ENCODE data around the gene CGNL1. TPM values are rescaled to one million over a fixed set of nuclear protein-coding genes. Genes with fewer than 3 reads are reported as not detected.
A peak's percentile ranks its signal among the peaks of the same experiment; 100 is the strongest.

The CGNL1 gene
- total RNA-seq, 1 experiment from 2014 or later = 0.43 TPM

GRCh38 chr15:57423599-57424140, 47.4 kb downstream of the CGNL1 start:
- DNase-seq (ENCODE audit: low spot score) = no peak

GRCh38 chr15:57424628-57425405, 48.5 kb downstream of the CGNL1 start:
- no peak for DNase-seq (ENCODE audit: low spot score)

GRCh38 chr15:57425842-57426241, 49.5 kb downstream of the CGNL1 start:
- no peak for DNase-seq (ENCODE audit: low spot score)

- peak; percentile 19 for DNase-seq (ENCODE audit: low spot score)
Observed at GRCh38 chr15:57427367-57427821, 51.1 kb downstream of the CGNL1 start.

GRCh38 chr15:57432141-57432741, 55.9 kb downstream of the CGNL1 start:
- no peak for DNase-seq (ENCODE audit: low spot score)

- DNase-seq (ENCODE audit: low spot score) = no peak
Observed at GRCh38 chr15:57436166-57436565, 59.9 kb downstream of the CGNL1 start.

- no peak for DNase-seq (ENCODE audit: low spot score)
Observed at GRCh38 chr15:57436961-57437360, 60.7 kb downstream of the CGNL1 start.

- DNase-seq (ENCODE audit: low spot score) = no peak
Observed at GRCh38 chr15:57437564-57437963, 61.3 kb downstream of the CGNL1 start.

- DNase-seq (ENCODE audit: low spot score) = no peak
Observed at GRCh38 chr15:57438166-57438565, 61.9 kb downstream of the CGNL1 start.

- DNase-seq (ENCODE audit: low spot score) = no peak
Observed at GRCh38 chr15:57439128-57440027, 63.1 kb downstream of the CGNL1 start.

- DNase-seq (ENCODE audit: low spot score) = peak; percentile 46
Observed at GRCh38 chr15:57440167-57440566, 63.9 kb downstream of the CGNL1 start.

- DNase-seq (ENCODE audit: low spot score) = peak; percentile 91
Observed at GRCh38 chr15:57440799-57441198, 64.5 kb downstream of the CGNL1 start.

- DNase-seq (ENCODE audit: low spot score) = no peak
Observed at GRCh38 chr15:57442335-57442734, 66.0 kb downstream of the CGNL1 start.

- DNase-seq (ENCODE audit: low spot score) = no peak
Observed at GRCh38 chr15:57443486-57443885, 67.2 kb downstream of the CGNL1 start.

GRCh38 chr15:57444877-57445513, 68.7 kb downstream of the CGNL1 start:
- DNase-seq (ENCODE audit: low spot score) = peak; percentile 55

- peak; percentile 39 for DNase-seq (ENCODE audit: low spot score)
Observed at GRCh38 chr15:57445872-57446271, 69.6 kb downstream of the CGNL1 start.

- DNase-seq (ENCODE audit: low spot score) = no peak
Observed at GRCh38 chr15:57446393-57446792, 70.1 kb downstream of the CGNL1 start.

GRCh38 chr15:57451555-57451954, 75.2 kb downstream of the CGNL1 start:
- no peak for DNase-seq (ENCODE audit: low spot score)

GRCh38 chr15:57452090-57452754, 75.9 kb downstream of the CGNL1 start:
- no peak for DNase-seq (ENCODE audit: low spot score)

GRCh38 chr15:57455929-57456328, 79.6 kb downstream of the CGNL1 start:
- no peak for DNase-seq (ENCODE audit: low spot score)

- DNase-seq (ENCODE audit: low spot score) = no peak
Observed at GRCh38 chr15:57456559-57456958, 80.3 kb downstream of the CGNL1 start.

Measured in H4 (cell line).